T47D (cell line): Measurements from ENCODE around the gene CDC25B.

ENCODE experiments used
- DNase-seq, 2 experiments: peaks; one replicate each; pipeline versions ENCODE4 v3.0.0 to v3.0.0-alpha.2; 2011 to 2012; ENCODE audit warnings: low read depth in 1 of 2, low spot score in 1 of 2
- JUND ChIP-seq: IDR thresholded peaks from 2 replicates; pipeline ENCODE4 v1.6.1; 2012; ENCODE audit warnings: low read depth
- in situ Hi-C: cut with HindIII; loops from 2 replicates; pipeline ENCODE4 v1.10.0; 2016; ENCODE audit warnings: low sequenced_read_pairs, low pct_unique_long_range_greater_than_20kb

The CDC25B gene

GRCh38 chr20:3767427-3768341 lies 28.4 kb upstream of the CDC25B start, which contains the start of gene ADISSP:
Gene ADISSP, minus strand, starts transcription at chr20:3767753. Its CDS starts 7,653 bp downstream, at chr20:3760100.
- no peak for TF ChIP-seq JUND
- in situ Hi-C loops, result no loop called here
- DNase-seq, result peak; percentile 98

- peak in 1 of 2 experiments; percentile 71 for DNase-seq
- no peak for TF ChIP-seq JUND
- in situ Hi-C loops, result no loop called here
Measured at GRCh38 chr20:3768342-3769130, 27.6 kb upstream of the CDC25B start.

GRCh38 chr20:3771552-3772058 lies 24.5 kb upstream of the CDC25B start:
- in situ Hi-C loops, result no loop called here
- TF ChIP-seq JUND, result no peak
- DNase-seq, result no peak

- in situ Hi-C loops, result no loop called here
- TF ChIP-seq JUND, result no peak
Measured at GRCh38 chr20:3775457-3776108, 20.5 kb upstream of the CDC25B start.

GRCh38 chr20:3777381-3777715 lies 18.8 kb upstream of the CDC25B start:
- TF ChIP-seq JUND, result no peak
- in situ Hi-C loops, result no loop called here
- no peak for DNase-seq

More at GRCh38 chr20:3775457-3776108, 20.5 kb upstream of the CDC25B start:
- DNase-seq, result no peak

GRCh38 chr20:3777716-3778629 lies 18.1 kb upstream of the CDC25B start:
- in situ Hi-C loops, result no loop called here
- no peak for TF ChIP-seq JUND
- peak; percentile 56 to 80 for DNase-seq

- in situ Hi-C loops, result no loop called here
- DNase-seq, result no peak
- TF ChIP-seq JUND, result no peak
Measured at GRCh38 chr20:3778976-3779375, 17.1 kb upstream of the CDC25B start.

- DNase-seq, result peak; percentile 97 to 98
- in situ Hi-C loops, result no loop called here
- no peak for TF ChIP-seq JUND
Measured at GRCh38 chr20:3781153-3781910, 14.8 kb upstream of the CDC25B start, which contains the start of gene SPEF1. Gene SPEF1, minus strand, starts transcription at chr20:3781448. Its CDS starts 161 bp downstream, at chr20:3781287.

GRCh38 chr20:3782597-3782996 lies 13.5 kb upstream of the CDC25B start:
- no peak for TF ChIP-seq JUND
- no peak for DNase-seq
- in situ Hi-C loops, result no loop called here

- no peak for TF ChIP-seq JUND
- in situ Hi-C loops, result no loop called here
- peak in 1 of 2 experiments; percentile 60 for DNase-seq
Measured at GRCh38 chr20:3783068-3783489, 13.0 kb upstream of the CDC25B start.
